ENCODE data around the gene ZNF580.
A peak's percentile ranks its signal among the peaks of the same experiment; 100 is the strongest.

ZNF580 gene, protein sequence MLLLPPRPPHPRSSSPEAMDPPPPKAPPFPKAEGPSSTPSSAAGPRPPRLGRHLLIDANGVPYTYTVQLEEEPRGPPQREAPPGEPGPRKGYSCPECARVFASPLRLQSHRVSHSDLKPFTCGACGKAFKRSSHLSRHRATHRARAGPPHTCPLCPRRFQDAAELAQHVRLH

DNA sequence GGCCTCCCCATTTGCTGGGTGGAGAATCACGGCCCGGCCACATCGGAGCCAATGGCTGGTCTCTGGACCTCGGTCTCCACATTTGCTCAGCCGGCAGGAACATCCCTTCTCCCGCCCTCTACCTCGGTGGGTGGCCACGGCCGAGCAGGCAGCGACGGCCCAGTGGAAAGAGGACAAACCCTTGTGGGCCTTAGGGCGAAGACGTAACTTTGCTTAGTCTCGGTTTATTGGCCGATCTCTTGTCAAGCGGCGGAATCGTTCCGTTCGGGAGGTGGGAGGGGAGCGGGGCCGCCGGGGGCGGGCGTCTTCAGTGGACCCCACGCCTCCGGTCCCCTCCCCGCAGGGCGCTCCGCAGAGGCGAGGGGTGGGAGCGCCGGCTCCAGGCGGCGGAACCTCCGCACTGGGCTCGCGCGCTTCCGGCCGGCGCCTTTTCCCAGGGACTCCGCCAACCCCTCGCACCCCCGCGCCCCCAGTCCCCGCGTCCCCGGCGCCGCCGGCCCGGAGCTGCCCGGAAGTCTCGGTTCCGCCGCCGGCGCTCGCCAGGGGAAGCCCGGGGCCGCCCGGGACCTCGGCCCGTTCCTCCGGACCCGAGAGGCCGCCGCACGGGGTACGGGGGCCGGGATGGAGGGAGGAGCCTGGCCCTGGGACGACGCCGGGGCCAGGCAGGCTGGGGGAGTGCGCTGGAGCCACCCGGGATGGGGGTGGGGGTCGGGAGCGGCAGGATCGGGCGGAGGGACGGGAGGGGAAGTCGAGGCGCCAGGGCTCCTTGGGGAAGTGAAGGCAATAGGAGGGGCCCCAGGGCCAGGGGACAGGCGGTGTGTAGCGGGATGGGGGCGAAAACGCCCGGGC, at the start of gene ZNF580:
TSS of gene ZNF580 (plus strand) at position 426 of the 849 bp plus-strand sequence. CDS start 1,507 bp downstream, outside the sequence.
- DNase-seq (ENCODE audit: low read depth) = peak; percentile 73

DNA sequence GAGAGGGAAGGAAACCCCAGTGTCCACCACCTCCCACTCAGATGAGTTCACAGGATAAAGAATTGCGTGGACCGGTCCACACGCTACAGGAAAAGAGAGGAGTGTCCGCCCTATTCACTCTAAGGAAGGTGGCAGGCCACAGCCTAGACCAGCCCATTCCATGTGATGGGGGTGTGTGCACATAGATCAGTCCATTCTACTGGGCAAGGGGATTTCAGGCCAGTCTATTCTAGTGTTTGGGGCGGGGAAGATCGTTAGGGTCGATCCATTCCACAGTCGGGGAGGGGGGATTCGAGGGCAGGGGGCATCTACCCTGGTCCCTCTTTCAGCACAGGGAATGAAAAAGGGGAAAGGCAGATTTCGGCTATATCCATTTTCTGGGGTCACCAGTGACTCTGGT, 49.2 kb upstream of the ZNF580 start:
- no peak for DNase-seq (ENCODE audit: low read depth)

DNA sequence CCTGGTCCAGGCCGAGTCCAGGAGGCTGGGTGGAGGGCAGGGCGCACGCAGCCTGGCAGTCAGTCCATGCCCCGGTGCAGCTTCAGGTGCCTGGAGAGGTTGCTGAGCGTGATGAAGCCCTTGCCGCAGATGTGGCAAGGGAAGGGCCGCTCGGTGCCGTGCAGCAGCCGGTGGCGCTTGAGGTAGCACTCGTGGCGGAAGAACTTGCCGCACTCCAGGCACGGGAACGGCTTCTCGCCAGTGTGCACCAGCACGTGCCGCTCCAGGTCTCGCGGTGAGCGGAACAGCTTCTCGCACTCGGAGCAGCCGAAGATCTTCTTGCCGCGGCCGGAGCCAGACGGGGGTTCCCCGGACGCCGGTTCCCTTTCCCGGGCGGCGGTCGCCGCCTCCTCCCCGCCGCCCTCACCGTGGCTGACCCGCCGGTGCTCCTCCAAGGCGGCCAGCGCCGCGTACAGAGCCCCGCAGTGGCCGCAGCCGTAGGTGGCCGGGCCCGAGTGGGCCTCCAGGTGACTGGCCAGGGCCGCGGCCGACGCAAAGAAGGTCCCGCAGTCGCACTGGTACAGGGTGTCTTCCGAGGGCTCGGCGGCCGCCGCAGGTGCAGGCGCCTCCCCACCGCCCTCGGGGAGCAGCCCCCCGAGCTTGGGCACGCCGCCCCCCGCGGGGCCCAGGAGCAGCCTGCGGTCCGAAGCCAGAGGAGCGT, 48.3 kb upstream of the ZNF580 start:
- DNase-seq (ENCODE audit: low read depth) = no peak

DNA sequence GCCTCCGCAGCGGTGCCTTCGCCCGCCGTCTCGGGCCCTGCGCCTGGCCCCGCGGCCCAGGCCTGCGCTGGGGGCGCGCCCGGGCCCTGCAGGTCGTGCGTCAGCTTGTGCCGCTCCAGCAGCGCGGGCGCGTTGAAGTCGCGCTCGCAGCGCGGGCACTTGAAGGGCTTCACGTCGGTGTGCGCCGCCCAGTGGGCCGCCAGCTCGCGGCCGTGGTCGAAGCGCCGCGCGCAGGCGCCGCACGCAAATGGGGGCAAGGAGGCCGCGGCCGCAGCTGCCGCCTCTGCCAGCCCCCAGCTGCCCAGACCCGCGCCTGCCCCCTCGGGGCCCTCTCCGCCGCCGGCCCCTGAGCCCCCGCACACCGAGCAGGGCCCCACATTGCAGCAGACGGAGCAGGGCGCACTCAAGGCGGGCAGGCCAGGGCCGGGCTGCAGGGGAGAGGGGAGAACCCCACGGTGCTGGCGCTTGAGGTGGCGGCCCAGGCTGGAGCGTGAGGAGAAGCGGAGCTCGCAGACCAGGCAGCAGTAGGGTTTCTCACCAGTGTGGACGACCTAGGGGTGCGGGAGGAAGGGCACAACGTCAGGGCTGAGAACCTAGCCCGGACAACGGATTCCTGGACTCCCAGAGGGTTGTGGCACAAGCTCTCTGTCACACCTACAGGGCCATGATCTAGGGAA, 47.6 kb upstream of the ZNF580 start:
- DNase-seq (ENCODE audit: low read depth) = no peak

DNA sequence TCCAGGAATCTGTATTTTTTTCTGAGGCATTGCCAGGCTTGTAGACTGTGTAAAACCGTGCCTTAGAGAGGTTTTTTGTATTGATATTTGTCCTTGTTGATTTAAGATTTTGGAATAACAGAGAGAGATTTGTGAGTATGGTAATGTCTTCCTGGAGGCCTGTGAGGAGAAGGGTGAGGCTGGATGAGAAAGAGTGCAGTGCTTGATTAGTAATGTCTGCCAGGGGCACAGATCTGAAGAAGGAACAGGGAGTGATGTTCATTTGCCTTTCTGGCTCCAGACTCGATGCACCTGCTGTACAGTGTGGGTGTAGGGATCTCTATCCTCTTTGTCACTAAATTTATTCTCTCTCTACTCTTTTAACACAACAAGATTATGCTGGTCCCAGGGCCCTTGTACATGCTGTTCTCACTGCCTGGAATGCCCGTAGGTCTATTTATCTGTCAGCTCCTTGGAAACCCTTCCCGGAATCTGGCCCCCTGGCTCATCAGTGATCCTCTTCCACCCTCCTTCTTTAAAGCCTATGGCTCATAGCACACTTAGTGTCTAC, 45.7 kb upstream of the ZNF580 start:
- DNase-seq (ENCODE audit: low read depth) = no peak

DNA sequence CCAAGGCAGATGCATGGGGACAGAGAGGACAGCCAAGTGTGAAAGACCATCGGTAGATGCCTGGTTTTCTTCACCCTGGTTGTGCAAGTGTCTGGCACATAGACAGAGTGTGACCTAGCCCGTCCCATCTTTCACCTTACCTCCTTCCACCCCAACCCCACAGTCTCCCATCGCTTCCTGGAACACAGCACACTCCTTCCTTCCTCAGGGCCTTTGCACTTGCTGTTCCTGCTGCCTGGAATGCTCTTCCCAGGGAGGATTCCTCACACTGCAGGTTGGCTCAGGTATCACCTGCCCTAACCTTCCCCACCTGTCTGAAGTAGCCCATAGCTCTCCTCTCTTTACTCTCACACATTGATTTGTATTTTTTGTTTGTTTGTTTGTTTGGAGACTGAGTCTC, 44.5 kb upstream of the ZNF580 start:
- no peak for DNase-seq (ENCODE audit: low read depth)

DNA sequence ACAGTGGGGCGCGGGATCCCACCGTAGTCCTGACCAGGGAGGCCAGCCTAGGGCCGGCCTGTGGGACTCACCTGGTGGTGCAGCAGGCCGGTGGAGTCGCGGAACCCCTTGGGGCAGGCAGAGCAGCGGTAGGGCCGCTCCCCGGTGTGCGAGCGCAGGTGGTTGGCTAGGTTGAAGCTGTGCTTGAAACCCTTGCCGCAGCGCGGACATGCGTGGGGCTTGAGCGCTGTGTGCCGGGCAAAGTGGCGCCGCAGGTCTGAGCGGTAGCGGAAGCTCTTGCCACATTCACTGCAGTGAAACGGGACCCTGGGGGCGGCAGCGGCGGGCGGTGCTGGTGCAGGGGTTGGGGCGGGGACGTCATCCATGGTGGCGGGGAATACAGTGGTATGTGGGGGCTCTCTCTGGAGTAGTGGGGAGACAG, 43.3 kb upstream of the ZNF580 start:
- DNase-seq (ENCODE audit: low read depth) = no peak

DNA sequence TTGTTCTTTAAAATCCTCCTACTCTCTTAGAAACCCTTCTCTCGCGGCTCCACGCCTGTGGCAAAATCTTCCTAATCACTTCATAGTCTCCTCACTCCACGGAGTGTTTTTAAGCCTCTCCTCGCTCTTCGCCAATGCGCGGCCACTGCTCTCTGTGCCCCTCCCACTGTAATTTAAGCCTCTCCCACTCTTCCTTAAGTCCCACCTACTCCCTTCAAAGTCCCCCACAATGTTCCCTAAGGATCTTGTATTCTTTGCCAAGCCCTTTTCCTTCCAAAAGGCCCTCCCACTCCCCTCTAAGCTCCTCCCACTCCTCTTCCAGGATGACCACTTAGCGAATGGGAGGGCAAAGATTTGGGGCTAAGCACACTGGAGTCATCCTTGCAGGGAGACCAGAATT, 42.8 kb upstream of the ZNF580 start:
- DNase-seq (ENCODE audit: low read depth) = no peak

DNA sequence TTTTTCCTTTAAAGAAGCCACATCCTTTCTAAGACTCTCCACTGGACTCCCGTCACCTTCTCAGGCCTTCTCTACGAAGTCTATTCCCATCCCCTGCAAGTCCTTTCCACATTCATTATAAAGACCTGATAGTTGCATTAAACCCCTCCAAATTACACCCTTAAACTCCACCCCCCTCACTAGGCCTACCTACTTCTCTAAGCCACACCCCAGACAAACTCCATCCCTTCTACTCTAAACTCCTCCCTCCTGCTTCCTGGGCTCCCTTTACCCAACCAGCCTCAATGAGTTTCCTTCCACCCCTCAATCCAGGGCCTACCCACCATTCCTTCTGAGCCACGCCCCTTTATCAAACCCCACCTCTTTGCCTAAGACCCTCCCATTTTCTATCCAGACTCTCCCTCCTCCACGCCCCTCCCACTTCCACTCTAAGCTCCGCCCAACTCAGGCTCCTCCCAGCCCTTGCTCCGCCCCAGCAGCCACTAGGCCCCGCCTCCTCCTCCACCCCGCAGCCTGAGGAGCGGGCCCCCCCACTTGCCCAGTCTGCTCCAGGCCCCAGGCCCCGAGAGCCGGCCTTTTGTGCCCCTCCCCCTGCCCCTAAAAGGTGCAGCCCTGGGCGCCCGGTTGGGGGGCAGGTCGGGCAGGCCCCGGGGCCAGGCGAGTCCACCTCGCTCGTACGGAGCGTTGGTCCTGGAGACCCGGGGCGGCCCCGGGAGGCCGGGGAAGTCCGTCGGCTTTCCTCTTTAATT, 41.9 kb upstream of the ZNF580 start:
- peak; percentile 90 for DNase-seq (ENCODE audit: low read depth)

DNA sequence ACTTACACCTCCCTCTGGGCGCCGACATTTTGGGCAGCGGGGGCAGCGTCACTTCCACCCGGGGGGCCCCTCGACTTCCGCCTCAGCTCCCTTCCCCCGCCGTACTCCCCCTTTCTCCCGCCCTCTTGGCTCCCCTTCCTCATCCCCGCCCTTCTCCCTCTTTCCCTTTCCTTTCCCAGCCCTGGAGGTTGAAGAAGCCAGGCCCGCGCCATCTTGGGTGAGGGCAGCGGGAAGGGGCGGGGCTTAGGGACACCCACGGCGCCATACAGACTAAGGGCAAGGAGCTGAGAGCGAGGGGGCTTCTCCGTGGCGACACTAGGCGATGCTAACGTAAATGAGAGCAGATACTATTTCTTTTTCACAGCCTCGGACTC, 41.3 kb upstream of the ZNF580 start, which contains the start of gene FIZ1:
TSS of gene FIZ1 (minus strand) at position 50 of the 374 bp plus-strand sequence. CDS start 1,652 bp downstream, outside the sequence.
- DNase-seq (ENCODE audit: low read depth) = peak; percentile 95

DNA sequence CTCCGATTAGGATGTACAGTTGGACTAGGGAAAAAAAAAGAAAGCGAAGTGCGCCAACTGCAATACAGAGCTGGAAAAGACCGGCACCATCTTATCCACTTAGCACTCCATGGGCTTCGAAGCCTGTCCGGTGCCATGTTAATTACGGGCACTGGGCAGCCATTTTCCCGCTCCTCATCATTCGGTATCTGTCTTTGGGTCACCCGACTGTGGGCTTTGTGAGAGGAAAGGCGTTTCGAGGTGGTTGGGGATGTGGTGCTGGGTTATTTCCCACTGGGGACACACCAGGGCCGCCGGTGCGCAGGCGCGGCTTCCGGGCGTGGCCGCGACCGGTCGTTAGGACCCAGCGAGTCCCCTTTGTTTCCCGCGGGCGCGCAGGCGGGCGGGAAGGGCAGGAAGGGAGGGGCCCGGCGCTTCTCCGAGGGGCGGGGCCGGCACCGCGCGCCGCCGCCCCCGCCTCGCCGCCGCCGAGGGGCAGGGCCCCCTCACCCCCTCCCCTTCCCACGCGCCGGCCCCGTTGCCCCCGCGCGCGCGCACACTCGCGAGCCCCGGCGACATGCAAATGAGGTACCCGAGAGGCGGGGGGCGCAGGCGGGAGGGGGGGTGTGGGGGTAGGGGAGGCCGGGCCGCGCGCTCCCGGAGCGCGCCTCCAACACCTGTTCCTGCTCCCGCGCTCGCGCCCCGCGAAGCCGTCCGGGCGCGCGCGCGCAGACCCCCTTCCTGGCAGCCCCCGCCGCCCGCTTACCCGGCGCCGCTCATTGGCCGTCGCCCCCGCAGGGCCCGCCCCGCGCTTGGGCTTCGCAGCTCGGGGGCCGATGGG, 40.8 kb upstream of the ZNF580 start, which contains the start of gene ZNF524:
TSS of gene ZNF524 (plus strand) at position 447 of the 820 bp plus-strand sequence. CDS start 1,825 bp downstream, outside the sequence.
- peak; percentile 81 for DNase-seq (ENCODE audit: low read depth)

DNA sequence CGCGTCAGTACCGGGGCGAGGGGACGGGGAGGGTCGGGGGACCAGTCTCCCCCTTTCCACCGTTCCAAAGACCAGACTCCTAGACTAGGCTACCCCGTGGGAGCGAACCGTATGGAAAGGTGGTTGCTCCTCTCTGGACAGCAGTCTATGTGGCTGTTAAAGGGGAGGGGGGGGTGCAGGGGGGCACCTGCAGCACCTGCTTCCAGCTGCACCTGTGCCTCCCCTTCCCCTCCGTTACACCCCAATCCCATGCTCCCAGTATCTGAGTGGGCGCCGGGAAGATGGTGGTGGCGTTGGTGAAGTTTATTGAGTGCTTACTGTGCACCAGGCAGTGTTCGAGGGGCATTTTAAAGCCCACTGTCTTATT, 40.2 kb upstream of the ZNF580 start:
- DNase-seq (ENCODE audit: low read depth) = no peak

DNA sequence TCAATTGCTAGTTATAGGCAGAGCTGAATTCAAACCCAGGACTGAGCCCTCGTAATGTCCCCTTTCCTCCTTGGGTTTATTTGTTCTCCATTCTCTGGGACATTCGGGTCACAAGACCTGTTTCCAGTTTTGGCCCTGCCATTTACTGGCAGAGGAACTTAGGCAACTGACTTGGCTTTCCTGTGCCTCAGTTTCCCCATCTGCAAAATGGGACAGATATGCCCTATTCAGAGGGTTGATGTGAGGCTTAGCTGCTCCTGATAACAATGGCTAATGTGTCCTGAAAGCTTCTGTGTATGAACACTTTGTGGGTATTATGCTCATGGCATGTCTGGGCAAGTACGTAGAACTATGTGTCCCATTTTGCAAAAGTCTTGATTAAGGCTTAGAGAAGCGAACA, 39.7 kb upstream of the ZNF580 start:
- DNase-seq (ENCODE audit: low read depth) = no peak

DNA sequence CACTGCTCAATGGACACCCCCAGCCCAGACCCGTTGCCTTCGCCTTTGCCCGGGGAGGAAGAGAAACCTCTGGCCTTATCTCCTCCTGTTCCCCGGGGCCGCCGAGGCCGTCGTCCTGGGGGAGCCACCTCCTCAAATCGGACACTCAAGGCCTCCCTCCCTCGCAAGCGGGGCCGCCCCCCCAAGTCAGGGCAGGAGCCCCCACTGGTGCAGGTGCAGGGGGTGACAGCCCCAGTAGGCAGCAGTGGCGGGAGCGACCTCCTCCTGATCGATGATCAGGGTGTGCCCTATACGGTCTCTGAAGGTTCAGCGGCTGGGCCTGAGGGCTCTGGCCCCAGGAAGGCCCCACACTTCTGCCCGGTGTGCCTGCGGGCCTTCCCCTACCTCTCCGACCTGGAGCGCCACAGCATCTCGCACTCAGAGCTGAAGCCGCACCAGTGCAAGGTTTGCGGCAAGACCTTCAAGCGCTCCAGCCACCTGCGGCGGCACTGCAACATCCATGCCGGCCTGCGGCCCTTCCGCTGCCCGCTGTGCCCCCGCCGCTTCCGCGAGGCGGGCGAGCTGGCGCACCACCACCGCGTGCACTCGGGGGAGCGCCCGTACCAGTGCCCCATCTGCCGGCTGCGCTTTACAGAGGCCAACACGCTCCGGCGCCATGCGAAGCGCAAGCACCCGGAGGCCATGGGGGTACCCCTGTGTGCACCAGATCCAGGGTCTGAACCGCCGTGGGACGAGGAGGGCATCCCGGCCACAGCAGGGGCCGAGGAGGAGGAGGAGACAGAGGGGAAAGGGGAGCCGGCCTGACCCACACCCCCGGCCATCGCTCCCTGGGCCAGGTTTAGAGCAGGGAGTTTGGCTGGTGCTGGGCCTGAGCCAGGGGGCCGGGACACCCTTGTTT, 38.4 kb upstream of the ZNF580 start:
- DNase-seq (ENCODE audit: low read depth) = no peak

DNA sequence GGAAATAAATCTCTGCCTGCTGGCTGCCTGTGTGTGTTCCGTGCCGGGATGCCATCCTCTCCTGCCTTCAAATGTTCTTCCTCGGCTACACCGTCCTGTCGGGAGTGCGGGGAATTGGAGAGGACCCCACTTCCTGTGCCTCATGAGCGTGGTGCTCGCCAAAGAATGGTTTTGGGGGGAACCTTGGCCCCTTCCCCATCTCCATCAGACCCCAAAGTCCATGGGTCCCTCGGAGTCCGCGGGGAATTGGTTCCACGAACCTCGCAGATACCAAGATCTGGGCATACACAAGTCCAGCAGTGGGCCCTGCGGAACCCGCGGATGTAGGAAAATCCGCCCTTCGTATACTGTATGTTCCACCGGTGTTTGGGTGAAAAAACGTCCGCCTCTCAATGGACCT, 37.7 kb upstream of the ZNF580 start:
- no peak for DNase-seq (ENCODE audit: low read depth)

DNA sequence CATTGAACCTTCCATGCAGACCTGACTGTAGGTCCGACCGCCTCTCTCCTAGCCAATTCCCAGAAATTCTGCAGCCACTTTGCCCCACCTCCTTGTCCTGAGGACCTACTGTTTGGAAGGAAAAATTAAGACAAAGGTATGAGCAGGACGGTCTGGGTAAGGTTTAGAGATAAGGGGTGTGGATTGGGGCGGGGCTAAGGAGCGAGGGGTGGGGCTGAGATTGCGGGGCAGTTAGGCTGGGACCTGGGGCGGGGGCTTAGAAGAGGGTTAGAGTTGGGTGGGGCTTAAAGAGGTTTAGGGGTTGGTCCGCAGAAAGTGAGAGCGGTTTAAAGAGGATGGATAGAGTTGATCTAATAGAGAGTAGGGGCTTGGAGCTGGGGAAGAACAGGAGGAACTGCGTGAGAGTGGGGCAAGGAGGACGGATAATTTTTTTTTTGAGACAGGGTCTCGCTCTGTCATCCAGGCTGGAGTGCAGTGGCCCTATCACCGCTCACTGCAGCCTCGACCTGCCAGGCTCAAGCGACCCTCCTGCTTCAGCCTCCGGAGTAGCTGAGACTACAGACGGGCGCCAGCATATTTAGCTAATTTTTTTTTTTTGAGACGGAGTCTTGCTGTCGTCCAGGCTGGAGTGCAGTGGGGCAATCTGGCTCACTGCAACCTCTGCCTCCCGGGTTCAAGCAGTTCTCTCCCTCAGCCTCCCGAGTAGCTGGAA, 37.1 kb upstream of the ZNF580 start:
- DNase-seq (ENCODE audit: low read depth) = no peak

DNA sequence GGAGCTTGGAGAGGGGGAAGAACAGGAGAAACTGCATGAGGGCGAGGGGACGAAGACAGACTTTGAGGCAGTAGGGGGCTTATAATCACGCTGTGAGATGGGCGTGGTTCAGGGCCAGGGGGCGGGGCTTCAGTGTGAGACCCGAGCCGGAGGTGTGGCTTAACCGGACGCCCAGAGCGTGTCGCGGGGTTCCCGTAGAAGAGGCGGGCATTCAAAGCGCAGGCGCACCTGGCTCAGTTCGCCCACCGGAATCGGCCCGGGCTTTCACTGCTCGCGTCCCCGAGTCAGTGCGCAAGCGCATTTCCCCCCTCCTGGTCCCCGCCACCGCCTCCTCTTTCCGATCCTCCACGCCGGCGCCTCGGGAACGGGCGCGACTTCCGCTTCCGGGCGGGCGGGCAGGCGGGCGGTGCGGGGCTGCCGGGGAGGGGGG, 35.6 kb upstream of the ZNF580 start:
- peak; percentile 99 for DNase-seq (ENCODE audit: low read depth)

DNA sequence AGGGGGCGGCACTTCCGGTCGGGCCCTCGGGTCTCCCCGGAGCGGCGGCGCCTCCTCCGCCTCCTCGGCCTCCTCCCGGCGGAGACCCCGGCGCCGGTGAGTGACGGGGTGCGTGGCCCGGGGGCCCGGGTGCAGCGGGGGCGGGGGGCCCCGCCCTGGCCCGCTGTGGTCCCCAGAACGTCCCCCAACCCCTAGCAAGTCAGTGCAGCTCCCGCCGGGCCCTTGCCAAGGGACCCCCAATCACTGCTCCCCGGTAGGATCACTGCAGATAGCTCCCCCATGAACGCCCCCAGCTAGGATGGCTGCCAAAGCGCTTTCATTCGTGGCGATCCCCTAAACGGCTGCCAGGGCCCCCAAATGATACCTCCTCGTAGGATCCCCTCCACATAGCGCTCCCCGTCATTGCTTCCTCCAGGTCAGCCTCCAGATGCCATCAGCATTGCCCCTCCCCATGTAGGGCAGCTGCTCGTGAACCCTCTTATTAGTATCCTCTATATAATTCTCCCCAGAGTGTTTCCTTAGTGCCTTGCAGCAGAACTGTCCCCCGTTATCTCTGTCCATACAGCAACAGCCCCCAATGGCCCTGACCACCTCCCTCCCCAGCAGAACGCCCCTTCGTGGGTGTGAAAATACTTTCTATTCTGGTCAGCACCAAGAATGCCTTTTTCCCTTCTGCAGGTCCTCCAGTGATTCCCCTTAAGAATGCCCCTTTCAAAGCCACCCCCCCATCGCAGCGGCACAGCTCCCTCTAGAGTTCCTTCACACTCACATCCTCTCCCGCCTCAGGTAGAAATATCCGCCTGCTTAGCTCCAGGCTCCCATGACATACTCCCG, 34.9 kb upstream of the ZNF580 start, which contains the start of gene ZNF865:
TSS of gene ZNF865 (plus strand) at position 11 of the 834 bp plus-strand sequence. CDS start 7,972 bp downstream, outside the sequence.
- DNase-seq (ENCODE audit: low read depth) = peak; percentile 57

Data from activated T-cell treated with anti-CD3 and anti-CD28 coated beads for 48 hours (primary cell).